ENCODE results near the gene CCDC69. TPM values are rescaled to one million over a fixed set of nuclear protein-coding genes. Genes with fewer than 3 reads are reported as not detected.
"Not testable (repeated sequence)": the region's sequence is repeated elsewhere in the genome, so short reads cannot be mapped to it uniquely, and the experiment has no call there.

Gene CCDC69
- total RNA-seq, 1 donor from 2014 or later: 167 TPM

DNA sequence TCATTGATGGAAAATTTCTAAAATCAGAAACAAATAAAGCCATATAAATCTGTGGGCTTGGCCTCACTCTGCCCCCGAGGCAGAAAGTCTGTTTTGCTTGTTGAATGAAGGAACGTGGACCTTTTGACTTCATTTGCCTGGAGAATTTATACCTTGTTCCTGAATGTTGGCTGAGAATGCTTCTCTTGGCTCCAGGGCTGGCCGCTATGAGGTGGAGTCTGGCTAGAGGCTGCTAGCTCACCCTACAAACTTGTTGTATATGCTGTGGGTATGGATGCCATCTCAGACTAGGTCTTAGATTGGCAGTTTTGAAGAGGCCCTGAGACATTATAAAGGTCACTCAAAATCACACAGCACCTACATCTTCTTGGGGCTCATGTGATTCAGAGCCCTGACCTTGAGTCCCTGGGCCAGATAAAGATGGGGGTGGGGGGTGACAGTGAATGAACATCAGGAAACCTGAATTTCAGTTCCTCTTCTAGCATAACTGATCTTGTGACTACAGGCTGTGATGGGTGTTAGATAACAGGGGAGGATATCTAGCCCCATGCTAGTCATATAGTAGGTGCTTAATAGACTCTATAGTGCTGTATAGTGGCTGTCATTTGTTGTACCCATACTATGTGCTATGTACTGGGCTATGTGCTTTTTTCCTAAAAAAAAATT, 31.9 kb upstream of the CCDC69 start:
- Histone ChIP-seq H3K27me3 (ENCODE audit: low read depth) (no peaks in the 10 kb centered on the region), H3K9me3 (replicated peaks) (no peaks in the 10 kb centered on the region), H3K36me3 (peaks cover 11% of the 10 kb centered on the region), H3K27ac (replicated peaks) (no peak overlapping the region), H3K4me1 (peaks cover 65% of the 10 kb centered on the region), H3K4me3 (no peak overlapping the region)
- TF ChIP-seq, protein P1, sequence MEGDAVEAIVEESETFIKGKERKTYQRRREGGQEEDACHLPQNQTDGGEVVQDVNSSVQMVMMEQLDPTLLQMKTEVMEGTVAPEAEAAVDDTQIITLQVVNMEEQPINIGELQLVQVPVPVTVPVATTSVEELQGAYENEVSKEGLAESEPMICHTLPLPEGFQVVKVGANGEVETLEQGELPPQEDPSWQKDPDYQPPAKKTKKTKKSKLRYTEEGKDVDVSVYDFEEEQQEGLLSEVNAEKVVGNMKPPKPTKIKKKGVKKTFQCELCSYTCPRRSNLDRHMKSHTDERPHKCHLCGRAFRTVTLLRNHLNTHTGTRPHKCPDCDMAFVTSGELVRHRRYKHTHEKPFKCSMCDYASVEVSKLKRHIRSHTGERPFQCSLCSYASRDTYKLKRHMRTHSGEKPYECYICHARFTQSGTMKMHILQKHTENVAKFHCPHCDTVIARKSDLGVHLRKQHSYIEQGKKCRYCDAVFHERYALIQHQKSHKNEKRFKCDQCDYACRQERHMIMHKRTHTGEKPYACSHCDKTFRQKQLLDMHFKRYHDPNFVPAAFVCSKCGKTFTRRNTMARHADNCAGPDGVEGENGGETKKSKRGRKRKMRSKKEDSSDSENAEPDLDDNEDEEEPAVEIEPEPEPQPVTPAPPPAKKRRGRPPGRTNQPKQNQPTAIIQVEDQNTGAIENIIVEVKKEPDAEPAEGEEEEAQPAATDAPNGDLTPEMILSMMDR (IDR thresholded peaks at IDR 0.05; ENCODE audit: borderline replicate concordance): no peak
- intact Hi-C loops (cut with micrococcal nuclease): no loop called here
- no peak for DNase-seq

- H3K27me3 ChIP-seq (ENCODE audit: low read depth); DNase-seq; intact Hi-C loops (cut with micrococcal nuclease); H3K36me3 ChIP-seq; H3K9me3 ChIP-seq (replicated peaks); H3K27ac ChIP-seq (replicated peaks): not testable (repeated sequence)
- H3K4me3 ChIP-seq: peak overlapping the region; percentile 84
- H3K4me1 ChIP-seq: peaks cover 65% of the 10 kb centered on the region
Observed at GRCh38 chr5:151254990-151255389, 31.1 kb upstream of the CCDC69 start.

DNA sequence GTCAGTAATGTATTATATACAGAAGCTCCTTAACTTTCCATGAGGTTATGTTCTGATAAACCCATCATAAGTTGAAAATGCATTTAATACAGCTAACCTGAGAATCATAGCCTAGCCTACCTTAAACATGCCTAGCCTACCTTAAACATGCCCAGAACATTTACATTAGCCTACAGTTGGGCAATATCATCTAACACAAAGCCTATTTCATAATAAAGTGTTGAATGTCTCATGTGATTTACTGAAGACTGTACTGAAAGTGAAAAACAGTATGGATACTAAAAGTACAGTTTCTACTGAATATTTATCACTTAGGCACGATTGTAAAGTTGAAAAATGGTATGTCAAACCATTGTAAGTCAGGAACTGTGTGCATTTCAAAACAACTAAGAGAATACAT, 30.7 kb upstream of the CCDC69 start:
- no peak overlapping the region for H3K27ac ChIP-seq (replicated peaks)
- TF ChIP-seq, protein P1 (IDR thresholded peaks at IDR 0.05; ENCODE audit: borderline replicate concordance): no peak
- H3K9me3 ChIP-seq (replicated peaks): no peaks in the 10 kb centered on the region
- DNase-seq: no peak
- peaks cover 65% of the 10 kb centered on the region for H3K4me1 ChIP-seq
- H3K36me3 ChIP-seq: no peaks in the 10 kb centered on the region
- intact Hi-C loops (cut with micrococcal nuclease): no loop called here
- H3K27me3 ChIP-seq (ENCODE audit: low read depth): no peaks in the 10 kb centered on the region
- H3K4me3 ChIP-seq: peak overlapping the region; percentile 84

DNA sequence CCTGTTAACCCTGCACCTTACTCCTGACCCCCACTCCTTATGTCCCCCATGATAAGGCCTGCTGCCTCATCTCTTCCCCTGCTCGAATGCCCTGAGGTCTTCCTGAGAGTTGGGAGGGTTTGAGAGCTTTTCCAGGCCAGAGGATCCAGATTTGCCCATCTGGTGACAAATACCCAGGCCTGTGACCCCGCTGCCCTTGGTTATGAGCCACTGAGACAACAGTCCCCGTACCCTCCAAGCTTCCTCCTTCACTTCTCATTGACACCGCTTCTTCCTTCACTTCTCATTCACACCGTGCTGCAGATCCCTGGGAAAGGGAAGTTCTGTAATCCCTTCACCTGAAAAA, 29.7 kb upstream of the CCDC69 start:
- intact Hi-C loops (cut with micrococcal nuclease): no loop called here
- Histone ChIP-seq H3K27me3 (ENCODE audit: low read depth) (no peaks in the 10 kb centered on the region), H3K4me3 (peak overlapping the region; percentile 84), H3K4me1 (peaks cover 59% of the 10 kb centered on the region), H3K36me3 (no peaks in the 10 kb centered on the region), H3K27ac (replicated peaks) (peak overlapping the region; percentile 85), H3K9me3 (replicated peaks) (no peaks in the 10 kb centered on the region)
- no peak for DNase-seq
- TF ChIP-seq, protein P1 (IDR thresholded peaks at IDR 0.05; ENCODE audit: borderline replicate concordance): no peak

- Histone ChIP-seq H3K4me1 (peaks cover 55% of the 10 kb centered on the region), H3K36me3 (no peaks in the 10 kb centered on the region), H3K9me3 (replicated peaks) (no peaks in the 10 kb centered on the region), H3K4me3 (peak within 1 kb of the TSS; percentile 84), H3K27ac (replicated peaks) (peak within 1 kb of the TSS; percentile 85), H3K27me3 (ENCODE audit: low read depth) (no peaks in the 10 kb centered on the region)
- DNase-seq: peak; percentile 99
- intact Hi-C loops (cut with micrococcal nuclease): no loop called here
- TF ChIP-seq, protein P1 (IDR thresholded peaks at IDR 0.05; ENCODE audit: borderline replicate concordance): no peak
Observed at GRCh38 chr5:151252762-151253604, 29.1 kb upstream of the CCDC69 start, which contains the start of gene GM2A. TSS of gene GM2A (plus strand) at chr5:151253185. CDS start at chr5:151253217, 32 bp downstream.

- no peak overlapping the region for H3K4me3 ChIP-seq
- H3K27ac ChIP-seq (replicated peaks): no peak overlapping the region
- no peak for DNase-seq
- intact Hi-C loops (cut with micrococcal nuclease): no loop called here
- H3K36me3 ChIP-seq: no peaks in the 10 kb centered on the region
- TF ChIP-seq, protein P1 (IDR thresholded peaks at IDR 0.05; ENCODE audit: borderline replicate concordance): no peak
- no peaks in the 10 kb centered on the region for H3K9me3 ChIP-seq (replicated peaks)
- H3K4me1 ChIP-seq: peaks cover 41% of the 10 kb centered on the region
- H3K27me3 ChIP-seq (ENCODE audit: low read depth): no peaks in the 10 kb centered on the region
Observed at GRCh38 chr5:151251621-151252020, 27.7 kb upstream of the CCDC69 start.
